HL-60 (cell line): ENCODE measurements around the gene TMCO4.

ENCODE experiments used
- DNase-seq, 2 experiments: peaks; one replicate each; pipeline ENCODE4 v3.0.0-alpha.2; 2010 to 2020; ENCODE audit warnings: low read depth in 1 of 2, low spot score in 1 of 2
- H3K27ac ChIP-seq: fragments of 250-450 bp; sonication (Bioruptor Pico); replicated peaks from 2 replicates; pipeline ENCODE4 v1.5.1; 2020; ENCODE audit warnings: mild to moderate bottlenecking, moderate library complexity
- H3K27me3 ChIP-seq: fragments of 250-450 bp; sonication (Bioruptor Pico); 2 replicates; pipeline ENCODE4 v1.5.1; 2021; ENCODE audit warnings: mild to moderate bottlenecking, moderate library complexity; ENCODE audit not compliant: insufficient read depth, poor library complexity, severe bottlenecking
- H3K4me3 ChIP-seq: replicated peaks from 2 replicates; pipeline ENCODE4 v1.5.1; 2011; ENCODE audit warnings: mild to moderate bottlenecking, control low read depth, low read length; ENCODE audit not compliant: insufficient read depth
- CTCF ChIP-seq: IDR thresholded peaks from one replicate; pipeline ENCODE4 v1.5.1; 2011; ENCODE audit warnings: low read length, control low read depth, inconsistent platforms; ENCODE audit not compliant: insufficient read depth
- GABPA ChIP-seq: IDR thresholded peaks from 2 replicates; pipeline ENCODE4 v1.6.1; 2012; ENCODE audit warnings: low read depth
- POLR2AphosphoS5 ChIP-seq: IDR thresholded peaks from 2 replicates; pipeline ENCODE4 v1.6.1; 2012; ENCODE audit warnings: low read depth
- REST ChIP-seq: IDR thresholded peaks from 2 replicates; pipeline ENCODE4 v1.6.1; 2012; ENCODE audit warnings: low read depth; ENCODE audit not compliant: insufficient replicate concordance
- SPI1 ChIP-seq: IDR thresholded peaks from 2 replicates; pipeline ENCODE4 v1.6.1; 2012; ENCODE audit warnings: low read depth, mild to moderate bottlenecking, borderline replicate concordance

The TMCO4 gene

GRCh38 chr1:19734472-19734999 is 65.2 kb downstream of the TMCO4 start:
- Histone ChIP-seq H3K27me3 (no peaks in the 10 kb centered on the region), H3K27ac (no peak overlapping the region), H3K4me3 (no peak overlapping the region)
- DNase-seq: no peak
- TF ChIP-seq SPI1 (no peak), GABPA (no peak), CTCF (no peak), POLR2AphosphoS5 (no peak), REST (no peak)

- no peak overlapping the region for H3K27ac ChIP-seq
- TF ChIP-seq POLR2AphosphoS5 (no peak), REST (no peak), SPI1 (no peak), CTCF (no peak), GABPA (no peak)
- H3K27me3 ChIP-seq: no peaks in the 10 kb centered on the region
- no peak for DNase-seq
- H3K4me3 ChIP-seq: no peak overlapping the region
These were observed 65.7 kb downstream of the TMCO4 start for GRCh38 chr1:19734056-19734455.

GRCh38 chr1:19733615-19734014 is 66.1 kb downstream of the TMCO4 start:
- DNase-seq: no peak
- no peaks in the 10 kb centered on the region for H3K27me3 ChIP-seq
- TF ChIP-seq REST: no peak
- no peak for TF ChIP-seq POLR2AphosphoS5
- no peak for TF ChIP-seq CTCF
- TF ChIP-seq GABPA: no peak
- no peak for TF ChIP-seq SPI1

More at GRCh38 chr1:19733615-19734014, 66.1 kb downstream of the TMCO4 start:
- Histone ChIP-seq H3K4me3 (no peak overlapping the region), H3K27ac (no peak overlapping the region)
